HG03378 (cell line): ENCODE results near the gene ARHGAP5.
"Not testable (repeated sequence)": the region's sequence is repeated elsewhere in the genome, so short reads cannot be mapped to it uniquely, and the experiment has no call there.

Source experiments
- ATAC-seq: cut with Tn5 transposase; IDR thresholded peaks from one replicate; pipeline ENCODE4 v1.9.1; 2021; ENCODE audit warnings: mild to moderate bottlenecking, moderate library complexity; ENCODE audit not compliant: unreplicated experiment

Gene ARHGAP5

DNA sequence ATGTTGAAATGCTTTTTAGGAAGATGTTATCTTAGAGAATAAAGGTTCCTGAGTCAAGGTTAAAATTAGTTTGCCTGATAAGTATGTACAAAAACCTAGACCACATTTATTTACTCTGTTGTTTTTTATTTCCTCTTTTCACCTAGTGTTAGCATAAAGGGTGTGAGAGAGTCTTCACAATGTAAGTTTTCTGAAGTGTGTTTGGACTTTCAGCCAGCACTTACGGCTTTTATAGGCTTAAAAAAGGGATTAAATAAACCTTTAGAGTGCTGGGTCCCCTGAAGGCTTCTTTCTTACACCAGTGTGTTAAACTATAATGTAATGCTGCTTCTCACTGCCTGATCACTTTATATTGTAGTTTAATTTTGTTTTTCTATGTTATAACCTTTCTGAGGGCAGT, 27.2 kb downstream of the ARHGAP5 start:
- ATAC-seq, result no peak

DNA sequence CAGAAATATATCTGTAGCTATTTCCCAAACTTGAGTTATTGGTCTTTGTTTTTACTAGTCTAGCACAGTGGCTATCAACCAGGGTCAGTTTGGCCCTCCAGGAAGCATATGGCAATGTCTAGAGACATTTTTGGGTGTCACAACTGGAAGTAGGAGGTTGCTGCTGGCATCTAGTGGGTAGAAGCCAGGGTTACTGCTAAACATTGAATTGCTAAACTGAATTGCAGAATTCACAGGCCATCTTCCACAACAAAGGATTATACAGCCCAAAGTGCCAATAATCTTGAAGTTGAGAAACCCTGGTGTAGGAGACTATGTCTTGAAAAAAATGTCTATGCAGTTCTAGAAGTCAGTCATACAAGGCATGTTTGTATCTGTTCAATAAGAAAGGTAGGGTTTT, 27.7 kb downstream of the ARHGAP5 start:
- no peak for ATAC-seq

DNA sequence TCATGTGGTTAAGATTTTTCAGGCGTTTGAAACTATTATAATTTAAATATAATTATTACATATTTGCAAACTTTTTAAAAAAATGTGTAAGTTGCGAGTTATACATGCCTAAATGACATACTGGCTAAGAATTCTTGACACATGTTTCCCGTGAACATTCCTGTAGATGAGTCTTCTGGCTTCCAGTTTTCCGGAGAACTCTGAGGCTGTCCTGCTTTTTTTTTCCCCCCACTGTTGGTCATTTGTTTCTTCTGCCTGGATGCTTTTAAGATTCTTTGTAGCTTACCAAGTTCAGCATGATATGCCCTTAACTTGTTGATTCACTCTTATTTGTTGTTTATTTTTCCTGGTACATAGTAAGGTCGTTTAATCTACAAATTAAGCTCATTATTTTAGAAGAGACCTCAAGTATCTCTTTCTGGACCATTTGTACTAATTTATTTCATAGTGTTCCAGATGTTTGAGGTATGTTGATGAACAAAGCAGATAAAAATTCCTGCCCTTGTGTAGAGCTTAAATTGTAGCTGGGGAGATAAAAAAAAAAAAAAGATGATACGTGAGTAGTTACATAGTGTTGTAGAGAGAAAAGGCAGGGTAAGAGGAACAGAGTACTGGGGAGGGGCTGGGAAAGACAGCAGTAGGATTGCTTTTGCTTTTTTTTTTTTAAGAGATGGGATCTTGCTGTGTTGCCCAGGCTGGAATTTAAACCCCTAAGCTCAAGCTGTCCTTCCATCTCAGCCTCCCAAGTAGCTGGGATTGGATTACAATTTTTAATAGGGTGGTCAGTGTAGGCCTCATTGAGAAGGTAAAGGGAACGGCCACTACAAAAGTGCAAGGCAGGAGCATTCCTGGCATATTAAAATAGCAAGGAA, 32.8 kb downstream of the ARHGAP5 start:
- no peak for ATAC-seq

DNA sequence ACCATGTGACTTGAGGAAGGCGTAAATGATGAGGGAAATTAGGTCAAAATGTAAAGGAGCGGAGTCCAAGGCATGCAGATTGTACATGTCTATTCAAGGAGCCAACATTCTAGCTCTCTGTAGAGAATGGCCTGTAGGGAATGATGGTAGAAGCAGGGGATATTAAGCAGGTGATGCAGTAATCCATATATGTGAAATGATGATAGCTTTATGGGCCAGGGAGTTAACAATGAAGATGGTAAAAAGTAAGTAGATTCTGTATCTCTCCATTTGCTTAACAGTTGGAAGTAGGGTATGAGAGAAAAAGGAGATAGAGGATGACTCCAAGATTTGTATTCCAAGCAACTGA, 33.4 kb downstream of the ARHGAP5 start:
- no peak for ATAC-seq

DNA sequence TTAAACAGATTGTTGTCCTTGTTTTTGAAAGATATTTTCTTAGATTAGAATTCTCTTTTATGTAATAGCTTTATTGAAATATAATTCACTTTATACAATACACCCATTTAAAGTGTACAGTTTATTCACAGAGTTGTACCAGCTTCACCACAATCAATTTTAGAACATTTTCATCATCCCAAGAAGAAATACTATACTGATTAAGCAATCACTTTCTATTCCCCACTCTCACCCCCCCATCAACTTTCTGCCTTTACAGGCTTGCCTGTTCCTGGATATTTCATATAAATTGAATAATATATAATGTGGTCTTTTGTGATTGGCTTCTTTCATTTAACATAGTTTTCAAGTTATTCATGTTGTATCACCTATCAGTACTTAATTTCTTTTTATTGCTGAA, 44.4 kb downstream of the ARHGAP5 start:
- no peak for ATAC-seq

DNA sequence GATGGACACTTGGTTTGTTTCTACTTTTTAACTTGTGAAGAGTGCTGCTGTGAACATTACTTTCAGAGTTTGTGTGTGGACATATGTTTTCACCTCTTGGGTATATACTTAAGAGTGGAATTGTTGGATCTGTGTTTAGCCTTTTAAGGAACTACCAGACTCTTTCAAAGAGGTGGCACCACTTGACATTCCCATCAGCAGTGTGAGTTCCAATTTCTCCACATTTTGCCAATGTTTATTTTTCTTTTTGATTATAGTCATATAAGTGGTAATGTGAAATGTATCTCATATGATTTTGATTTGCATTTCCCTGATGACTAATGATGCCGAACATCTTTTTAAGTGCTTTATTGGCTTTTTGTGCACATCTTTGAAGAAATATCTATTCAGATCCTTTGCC, 44.8 kb downstream of the ARHGAP5 start:
- no peak for ATAC-seq

DNA sequence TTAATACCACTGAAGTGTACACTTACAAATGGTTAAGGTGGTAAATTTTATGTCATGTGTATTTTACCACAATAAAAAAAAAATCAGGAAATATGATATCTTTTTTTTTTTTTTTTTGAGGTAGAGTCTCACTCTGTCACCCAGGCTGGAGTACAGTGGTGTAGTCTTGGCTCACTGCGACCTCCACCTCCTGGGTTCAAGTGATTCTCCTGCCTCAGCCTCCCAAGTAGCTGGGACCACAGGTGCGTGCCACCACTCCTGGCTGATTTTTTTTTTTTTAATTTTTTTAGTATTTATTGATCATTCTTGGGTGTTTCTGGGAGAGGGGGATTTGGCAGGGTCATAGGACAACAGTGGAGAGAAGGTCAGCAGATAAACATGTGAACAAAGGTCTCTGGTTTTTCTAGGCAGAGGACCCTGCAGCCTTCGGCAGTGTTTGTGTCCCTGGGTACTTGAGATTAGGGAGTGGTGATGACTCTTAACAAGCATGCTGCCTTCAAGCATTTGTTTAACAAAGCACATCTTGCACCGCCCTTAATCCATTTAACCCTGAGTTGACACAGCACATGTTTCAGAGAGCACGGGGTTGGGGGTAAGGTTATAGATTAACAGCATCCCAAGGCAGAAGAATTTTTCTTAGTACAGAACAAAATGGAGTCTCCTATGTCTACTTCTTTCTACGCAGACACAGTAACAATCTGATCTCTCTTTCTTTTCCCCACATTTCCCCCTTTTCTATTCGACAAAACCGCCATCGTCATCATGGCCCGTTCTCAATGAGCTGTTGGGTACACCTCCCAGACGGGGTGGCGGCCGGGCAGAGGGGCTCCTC, 50.0 kb downstream of the ARHGAP5 start:
- ATAC-seq, result not testable (repeated sequence)

DNA sequence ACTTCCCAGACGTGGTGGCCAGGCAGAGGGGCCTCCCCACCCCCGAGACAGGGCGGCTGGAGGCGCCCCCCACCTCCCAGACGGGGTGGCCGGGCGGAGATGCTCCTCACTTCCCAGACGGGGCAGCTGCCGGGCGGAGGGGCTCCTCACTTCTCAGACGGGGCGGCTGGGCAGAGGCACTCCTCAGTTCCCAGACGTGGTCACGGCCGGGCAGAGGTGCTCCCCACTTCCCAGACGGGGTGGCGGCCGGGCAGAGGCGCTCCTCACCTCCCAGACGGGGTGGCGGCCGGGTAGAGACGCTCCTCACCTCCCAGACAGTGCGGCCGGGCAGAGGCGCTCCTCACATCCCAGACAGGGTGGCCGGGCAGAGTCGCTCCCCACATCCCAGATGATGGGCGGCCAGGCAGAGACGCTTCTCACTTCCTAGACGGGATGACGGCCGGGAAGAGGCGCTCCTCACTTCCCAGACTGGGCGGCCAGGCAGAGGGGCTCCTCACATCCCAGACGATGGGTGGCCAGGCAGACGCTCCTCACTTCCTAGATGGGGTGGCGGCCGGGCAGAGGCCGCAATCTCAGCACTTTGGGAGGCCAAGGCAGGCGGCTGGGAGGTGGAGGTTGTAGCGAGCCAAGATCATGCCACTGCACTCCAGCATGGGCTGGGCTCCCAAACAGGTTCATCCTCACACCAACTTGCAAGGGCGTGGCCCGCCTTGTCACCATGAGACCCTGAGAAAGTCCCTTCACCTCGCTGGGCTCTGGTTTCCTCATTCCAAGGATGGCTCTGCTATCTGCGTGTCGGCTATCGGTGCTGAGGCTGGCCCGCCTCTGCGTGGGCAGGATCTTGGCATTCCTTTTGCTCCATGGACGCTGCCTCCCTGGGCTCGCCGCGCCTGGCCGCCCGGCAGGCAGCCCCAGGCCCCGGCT, 50.9 kb downstream of the ARHGAP5 start:
- not testable (repeated sequence) for ATAC-seq

DNA sequence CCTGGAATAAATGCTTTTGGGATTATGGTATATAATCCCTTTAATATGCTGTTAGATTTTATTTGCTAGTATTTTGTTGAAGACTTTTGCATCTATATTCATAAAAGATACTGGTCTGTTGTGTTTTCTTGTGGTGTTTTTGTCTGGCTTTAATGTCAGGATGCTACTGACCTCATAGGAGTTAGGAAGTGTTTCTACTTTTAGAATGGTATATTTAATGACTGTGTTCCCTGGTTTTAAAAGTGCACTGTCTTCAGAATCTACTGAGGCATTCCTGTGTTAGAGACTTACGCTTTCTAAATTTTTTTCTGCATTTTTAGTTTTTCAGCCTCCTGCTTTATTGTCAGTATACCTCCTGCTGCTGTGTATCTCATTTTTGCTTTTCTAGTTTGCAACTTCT, 51.6 kb downstream of the ARHGAP5 start:
- ATAC-seq, result no peak

DNA sequence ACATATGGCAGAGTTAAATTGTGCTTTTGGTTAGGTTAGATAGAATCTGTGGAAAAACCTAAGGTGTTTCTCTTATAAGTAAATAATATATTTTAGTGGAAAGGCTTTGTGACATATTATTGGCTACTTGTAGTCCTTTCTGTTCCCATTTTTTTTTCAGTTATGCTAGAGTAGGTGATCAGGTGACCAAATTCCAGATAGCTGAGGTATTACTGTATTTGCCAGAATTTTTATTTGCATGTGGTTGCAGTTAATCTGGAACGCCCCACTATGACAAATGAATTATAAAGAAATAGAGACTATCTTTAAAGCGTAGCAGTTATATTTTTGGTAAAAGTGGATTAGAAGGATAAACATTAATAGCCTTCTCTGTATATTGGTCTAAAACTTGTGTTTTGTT, 52.0 kb downstream of the ARHGAP5 start:
- no peak for ATAC-seq

DNA sequence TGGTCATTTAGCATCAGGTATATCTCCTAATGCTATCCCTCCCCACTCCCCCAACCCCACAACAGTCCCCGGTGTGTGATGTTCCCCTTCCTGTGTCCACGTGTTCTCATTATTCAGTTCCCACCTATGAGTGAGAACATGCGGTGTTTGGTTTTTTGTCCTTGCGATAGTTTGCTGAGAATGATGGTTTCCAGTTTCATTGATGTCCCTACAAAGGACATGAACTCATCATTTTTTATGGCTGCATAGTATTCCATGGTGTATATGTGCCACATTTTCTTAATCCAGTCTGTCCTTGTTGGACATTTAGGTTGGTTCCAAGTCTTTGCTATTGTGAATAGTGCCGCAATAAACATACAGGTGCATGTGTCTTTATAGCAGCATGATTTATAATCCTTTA, 54.6 kb downstream of the ARHGAP5 start:
- not testable (repeated sequence) for ATAC-seq

DNA sequence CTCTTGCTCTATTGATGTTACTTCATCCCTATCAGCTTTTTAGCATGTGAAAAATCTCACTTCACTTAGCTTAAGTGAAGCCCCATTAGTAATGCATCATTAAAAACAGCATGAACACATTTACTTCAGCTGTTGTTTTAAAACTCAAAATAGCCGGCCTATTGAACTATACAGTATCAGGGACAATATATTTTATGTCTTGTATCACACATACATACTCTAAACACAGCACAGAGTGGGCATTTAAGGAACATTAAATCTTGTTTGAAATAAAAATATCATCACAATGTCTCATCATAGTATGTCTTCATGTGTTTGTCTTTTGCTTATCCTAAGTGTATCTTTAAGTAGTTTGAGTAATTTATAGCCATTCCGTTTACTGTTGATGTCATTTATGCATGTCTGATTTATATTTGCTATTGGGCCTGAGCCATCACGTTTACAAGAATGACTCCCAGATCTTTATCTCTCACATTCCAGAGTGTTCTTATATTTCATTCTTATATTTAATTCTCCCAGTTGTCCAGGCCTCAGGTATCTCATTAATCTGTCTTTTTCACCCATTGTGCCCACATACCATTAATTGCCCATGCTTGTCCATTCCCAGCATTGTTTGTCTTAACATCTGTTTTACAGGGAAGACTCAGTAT, 57.5 kb downstream of the ARHGAP5 start:
- no peak for ATAC-seq

DNA sequence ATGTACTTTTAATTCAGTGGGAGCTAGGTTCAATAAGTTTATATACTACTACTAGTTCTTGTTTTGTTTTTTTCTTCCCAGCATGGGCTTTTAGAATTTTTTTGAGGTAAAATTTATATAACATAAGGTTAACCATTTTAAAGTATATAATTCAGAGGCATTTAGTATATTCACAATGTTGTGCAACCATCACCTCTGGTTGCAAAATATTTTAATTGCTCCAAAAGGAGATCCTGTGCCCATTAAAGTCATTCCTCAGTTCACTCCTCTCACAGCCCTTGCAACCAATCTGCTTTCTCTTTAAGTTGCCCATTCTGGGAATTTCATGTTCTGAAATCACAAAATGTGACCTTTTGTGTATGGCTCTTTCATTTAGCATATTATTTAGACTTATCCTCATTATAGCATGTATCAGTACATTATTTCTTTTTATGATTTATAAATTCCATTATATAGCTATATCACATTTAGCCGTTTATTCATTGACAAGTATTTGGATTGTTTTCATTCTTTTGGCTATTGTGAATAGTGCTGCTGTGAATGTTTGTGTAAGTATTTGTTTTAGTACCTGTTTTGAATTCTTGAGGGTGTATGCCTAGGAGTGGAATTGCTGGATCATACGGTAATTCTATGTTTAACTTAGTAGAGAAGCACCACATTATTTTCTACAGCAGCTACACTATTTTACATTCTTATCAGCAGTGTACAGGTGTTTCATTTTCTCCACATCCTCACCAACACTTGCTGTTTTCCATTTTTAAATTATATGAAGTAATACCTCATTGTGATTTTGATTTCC, 59.1 kb downstream of the ARHGAP5 start:
- no peak for ATAC-seq

DNA sequence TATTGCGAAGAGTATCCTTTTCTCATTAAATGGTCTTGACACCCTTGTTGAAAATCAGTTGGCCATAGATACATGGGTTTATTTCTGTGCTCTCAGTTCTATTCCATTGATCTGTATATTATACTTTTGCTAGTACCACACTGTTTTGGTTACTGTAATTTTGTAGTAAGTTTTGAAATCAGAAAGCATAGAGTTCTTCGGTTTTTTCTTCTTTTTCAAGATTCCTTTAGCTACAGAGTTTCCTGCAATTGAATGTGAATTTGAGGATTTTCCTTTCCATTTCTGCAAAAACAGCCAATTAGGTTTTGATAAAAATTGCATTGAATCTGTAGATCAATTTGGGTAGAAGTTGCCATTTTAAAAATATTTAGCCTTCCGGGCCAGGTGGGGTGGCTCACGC, 60.2 kb downstream of the ARHGAP5 start:
- no peak for ATAC-seq

DNA sequence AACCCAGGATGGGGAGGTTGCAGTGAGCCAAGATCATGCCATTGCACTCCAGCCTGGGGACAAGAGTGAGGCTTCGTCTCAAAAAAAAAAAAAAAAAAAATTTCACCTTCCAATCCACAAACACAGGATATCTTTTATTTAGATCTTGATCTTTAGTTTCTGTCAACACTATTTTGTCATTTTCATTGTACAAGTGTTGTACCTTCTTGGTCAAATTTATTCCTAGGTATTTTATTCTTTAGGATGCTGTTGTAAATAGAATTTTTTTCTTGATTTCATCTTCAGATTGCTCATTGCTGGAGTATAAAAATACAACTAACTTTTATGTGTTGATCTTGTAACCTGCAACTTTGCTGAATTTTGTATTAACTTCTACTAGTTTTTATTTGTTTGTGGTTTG, 60.8 kb downstream of the ARHGAP5 start:
- no peak for ATAC-seq

DNA sequence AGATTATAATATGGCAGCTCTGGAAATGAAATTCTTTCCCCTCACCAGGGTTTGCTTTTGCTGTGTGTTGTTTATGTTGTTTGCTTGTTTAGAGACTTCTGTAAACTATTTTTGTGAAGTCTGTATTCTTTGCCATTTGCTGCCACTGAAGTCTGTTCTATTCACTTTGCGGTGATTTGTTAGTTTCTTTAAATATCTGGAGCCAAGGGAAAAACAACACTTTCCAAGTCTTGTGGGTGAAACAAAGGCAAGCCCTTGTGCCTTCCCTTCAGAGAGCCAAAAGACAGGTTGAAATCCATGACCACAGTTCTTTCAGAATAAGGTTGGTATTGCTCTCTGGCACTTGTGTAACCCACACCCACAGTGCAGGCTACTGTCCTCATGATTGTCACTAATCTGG, 65.2 kb downstream of the ARHGAP5 start:
- no peak for ATAC-seq

DNA sequence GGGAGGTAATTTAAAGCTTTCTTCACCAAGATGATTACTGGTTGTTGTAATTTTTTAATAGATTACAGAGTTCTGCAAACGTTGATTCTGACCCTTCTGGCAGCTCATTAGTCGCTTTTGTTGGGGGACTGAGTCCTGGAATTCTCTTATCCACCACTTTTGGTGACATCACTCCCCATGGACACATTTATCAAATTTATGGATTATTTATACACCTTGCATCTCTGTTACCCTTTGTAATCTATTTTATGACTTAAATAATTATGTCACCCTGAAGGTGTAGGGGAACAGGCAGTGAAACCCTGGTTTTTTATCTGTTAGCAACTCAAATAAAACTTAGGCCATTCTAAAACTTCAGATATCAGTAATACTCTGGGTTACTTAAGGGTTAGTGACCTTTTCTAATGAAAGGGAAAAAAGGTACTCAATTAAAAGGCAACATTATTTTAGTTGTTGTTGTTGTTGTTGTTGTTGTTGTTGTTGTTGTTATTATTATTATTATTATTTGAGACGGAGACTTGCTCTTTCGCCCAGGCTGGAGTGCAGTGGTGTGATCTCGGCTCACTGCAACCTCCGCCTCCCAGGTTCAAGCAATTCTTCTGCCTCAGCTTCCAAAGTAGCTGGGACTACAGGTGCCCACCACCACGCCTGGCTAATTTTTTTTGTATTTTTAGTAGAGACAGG, 65.8 kb downstream of the ARHGAP5 start:
- no peak for ATAC-seq

DNA sequence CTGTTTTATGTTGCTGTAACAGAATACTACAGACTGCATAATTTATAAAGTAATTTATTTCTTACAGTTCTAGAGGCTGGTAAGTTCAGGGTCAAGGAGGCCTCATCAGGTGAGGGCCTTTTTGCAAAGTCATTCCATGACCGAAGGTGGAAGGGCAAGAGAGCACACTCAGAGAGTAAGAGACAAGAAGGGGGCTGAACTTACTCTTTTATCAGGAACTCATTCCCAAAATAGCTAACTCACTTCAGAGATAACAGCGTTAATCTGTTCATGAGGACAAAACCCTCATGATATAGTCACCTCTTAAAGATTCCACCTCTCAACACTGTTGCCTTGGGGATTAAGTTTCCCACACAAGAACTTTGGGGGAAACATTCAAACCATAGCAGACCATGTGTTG, 73.3 kb downstream of the ARHGAP5 start:
- no peak for ATAC-seq

DNA sequence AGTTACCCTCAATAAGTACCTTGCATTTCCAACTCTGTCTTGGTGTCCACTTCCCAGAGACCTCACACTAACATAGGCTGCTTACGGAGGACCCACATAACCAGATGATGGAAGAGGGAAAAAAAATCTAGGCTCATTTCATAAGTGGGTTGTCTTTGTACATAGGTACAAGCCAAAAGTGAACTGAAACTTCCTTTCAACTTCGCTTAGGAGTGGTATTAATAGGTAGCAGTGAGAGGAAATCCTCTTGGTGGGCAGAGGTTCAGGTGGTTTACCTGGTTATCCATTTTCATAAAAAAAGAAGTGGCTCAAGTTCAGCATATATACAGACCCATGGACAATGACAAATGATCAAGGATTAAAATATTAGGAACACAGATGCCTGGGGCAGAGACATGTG, 88.9 kb downstream of the ARHGAP5 start:
- ATAC-seq, result no peak
